PC-3 (cell line): Measurements from ENCODE around the gene MASP2. TPM values are rescaled to one million over a fixed set of nuclear protein-coding genes. Genes with fewer than 3 reads are reported as not detected.

Experiments
- ATAC-seq: fragments of 200-7000 bp; cut with Tn5 transposase; 2 replicates; pipeline ENCODE4 v1.9.1; 2020; ENCODE audit warnings: mild to moderate bottlenecking, moderate library complexity
- BruUV-seq: library from RNA; stranded (reverse); fragments of 400-500 nt; replicated peaks from 2 replicates; lab custom pipeline; 2021; lab: Mats Ljungman, UMichigan
- CTCF ChIA-PET: fragments of 300-600 bp; sonication (Branson Sonifier 250); formaldehyde crosslinking; loops from one replicate; lab custom pipeline; 2022; ENCODE audit warnings: antibody characterized with exemption; lab: Charles Lee
- POLR2A ChIA-PET: fragments of 300-600 bp; sonication (Branson Sonifier 250); formaldehyde crosslinking; loops from one replicate; lab custom pipeline; 2022; ENCODE audit warnings: antibody characterized with exemption; ENCODE audit not compliant: unreplicated experiment; lab: Charles Lee
- DNase-seq: peaks from one replicate; pipeline ENCODE4 v3.0.0-alpha.2; 2015
- H2AFZ ChIP-seq: fragments of 300-600 bp; sonication (generic); 2 replicates; pipeline ENCODE4 v1.6.0; 2016; ENCODE audit warnings: antibody characterized with exemption, low read length
- H3F3A ChIP-seq: fragments of 300-600 bp; sonication (generic); one replicate; pipeline ENCODE4 v1.6.0; 2017; ENCODE audit warnings: antibody characterized with exemption, low read length, control low read depth, mild to moderate bottlenecking; ENCODE audit not compliant: unreplicated experiment
- H3K27ac ChIP-seq: fragments of 300-600 bp; sonication (generic); 2 replicates; pipeline ENCODE4 v1.5.1; 2016; ENCODE audit warnings: mild to moderate bottlenecking, low read length
- H3K27me3 ChIP-seq: fragments of 300-600 bp; sonication (generic); 2 replicates; pipeline ENCODE4 v1.6.1; 2016; ENCODE audit warnings: low read length, mixed read lengths
- H3K36me3 ChIP-seq: fragments of 300-600 bp; sonication (generic); 2 replicates; pipeline ENCODE4 v1.6.1; 2016; ENCODE audit warnings: low read depth, mixed run types, low read length, mixed read lengths
- H3K4me1 ChIP-seq: fragments of 300-600 bp; sonication (generic); 2 replicates; pipeline ENCODE4 v1.5.1; 2016; ENCODE audit warnings: low read length; ENCODE audit not compliant: insufficient read depth
- H3K4me2 ChIP-seq: fragments of 300-600 bp; sonication (generic); 2 replicates; pipeline ENCODE4 v1.6.0; 2016; ENCODE audit warnings: low read length
- H3K4me3 ChIP-seq: fragments of 300-600 bp; sonication (generic); 2 replicates; pipeline ENCODE4 v1.5.1; 2016; ENCODE audit warnings: mild to moderate bottlenecking, low read length, mixed read lengths
- H3K79me2 ChIP-seq: fragments of 300-600 bp; sonication (generic); 2 replicates; pipeline ENCODE4 v1.6.1; 2017; ENCODE audit warnings: low read length, mixed read lengths
- H3K9ac ChIP-seq: fragments of 300-600 bp; sonication (generic); 2 replicates; pipeline ENCODE4 v1.6.0; 2016; ENCODE audit warnings: mild to moderate bottlenecking, low read length
- H3K9me2 ChIP-seq: fragments of 300-600 bp; sonication (generic); replicated peaks from 2 replicates; pipeline ENCODE4 v1.6.1; 2016; ENCODE audit warnings: mixed run types, low read length, mixed read lengths
- H3K9me3 ChIP-seq: fragments of 300-600 bp; sonication (generic); 2 replicates; pipeline ENCODE4 v1.6.1; 2016; ENCODE audit warnings: low read length, mixed read lengths
- H4K20me1 ChIP-seq: fragments of 300-600 bp; sonication (generic); 2 replicates; pipeline ENCODE4 v1.6.1; 2016; ENCODE audit warnings: low read length, mixed read lengths
- CTCF ChIP-seq: fragments of 300-600 bp; sonication (generic); conservative IDR thresholded peaks from 2 replicates; pipeline ENCODE4 v1.5.1; 2017; ENCODE audit warnings: antibody characterized with exemption, low read depth, mild to moderate bottlenecking, low read length
- EZH2 ChIP-seq: fragments of 300-600 bp; sonication (generic); IDR thresholded peaks from one replicate; pipeline ENCODE4 v1.6.1; 2017; ENCODE audit warnings: antibody characterized with exemption, mild to moderate bottlenecking, low read length; ENCODE audit not compliant: unreplicated experiment
- EZH2phosphoT487 ChIP-seq: fragments of 300-600 bp; sonication (generic); IDR thresholded peaks from 2 replicates; pipeline ENCODE4 v1.6.1; 2018; ENCODE audit warnings: mild to moderate bottlenecking, antibody characterized with exemption, low read length, borderline replicate concordance
- intact Hi-C: fragments of 100-400 bp; cut with micrococcal nuclease; formaldehyde crosslinking; loops from 2 replicates; pipeline ENCODE4 v1.9.0; 2023
- total RNA-seq: library from RNA; depleted of rRNA; stranded (reverse); fragments of >200 nt; gene quantifications from 2 replicates; pipeline ENCODE4 v1.2.3, GENCODE V29; 2014

MASP2 gene
- total RNA-seq, 1 experiment from 2014 or later: 0.26 TPM

GRCh38 chr1:11031624-11032262 is 15.3 kb downstream of the MASP2 start:
- no peak overlapping the region for H3K4me2 ChIP-seq
- TF ChIP-seq CTCF (no peak), EZH2 (no peak), EZH2phosphoT487 (no peak)
- no peaks in the 10 kb centered on the region; the same call in 1 of the 2 replicates for H3K36me3 ChIP-seq
- H3K79me2 ChIP-seq: no peaks in the 10 kb centered on the region
- H3K9me2 ChIP-seq: no peaks in the 10 kb centered on the region
- no peaks in the 10 kb centered on the region for H3K9me3 ChIP-seq
- H3K27me3 ChIP-seq: no peaks in the 10 kb centered on the region
- BruUV-seq: no TSS peak
- no peak overlapping the region for H3K27ac ChIP-seq
- no peak overlapping the region for H3K4me3 ChIP-seq
- H3F3A ChIP-seq: no peaks in the 10 kb centered on the region
- POLR2A ChIA-PET: interaction anchor here (0.6 kb wide), 2 partner anchors 21 to 180 kb away, joined by 3 to 4 read pairs; no protein-coding TSS in a partner anchor
- intact Hi-C loops: loop anchor here (10.0 kb wide), 1 partner anchor 153 kb away; the partner anchor contains the start of gene ANGPTL7
- H3K4me1 ChIP-seq: no peaks in the 10 kb centered on the region
- DNase-seq (no peak), ATAC-seq (peak; percentile 13)
- H2AFZ ChIP-seq: no peak overlapping the region
- H4K20me1 ChIP-seq: no peaks in the 10 kb centered on the region
- H3K9ac ChIP-seq: no peak overlapping the region
- CTCF ChIA-PET: interaction anchor here (0.6 to 1.0 kb wide), 2 partner anchors 90 to 538 kb away, joined by 3 read pairs; no protein-coding TSS in a partner anchor

GRCh38 chr1:11030865-11031264 is 16.2 kb downstream of the MASP2 start:
- POLR2A ChIA-PET: no interaction called here
- no peaks in the 10 kb centered on the region for H3K4me1 ChIP-seq
- no peak overlapping the region for H3K4me3 ChIP-seq
- DNase-seq (no peak), ATAC-seq (no peak)
- no peaks in the 10 kb centered on the region for H3K27me3 ChIP-seq
- no peaks in the 10 kb centered on the region for H3K79me2 ChIP-seq
- BruUV-seq: no TSS peak
- H2AFZ ChIP-seq: no peak overlapping the region
- H3K4me2 ChIP-seq: no peak overlapping the region
- no peaks in the 10 kb centered on the region for H3K9me2 ChIP-seq
- no peak overlapping the region for H3K27ac ChIP-seq
- H3F3A ChIP-seq: no peaks in the 10 kb centered on the region
- H3K9me3 ChIP-seq: no peaks in the 10 kb centered on the region
- no peak overlapping the region for H3K9ac ChIP-seq
- peaks cover 7% of the 10 kb centered on the region for H3K36me3 ChIP-seq
- no peaks in the 10 kb centered on the region for H4K20me1 ChIP-seq
- intact Hi-C loops: loop anchor here (10.0 kb wide), 1 partner anchor 154 kb away; the partner anchor contains the start of gene ANGPTL7
- CTCF ChIA-PET: interaction anchor here (1.0 kb wide), 1 partner anchor 539 kb away, joined by 3 read pairs; no protein-coding TSS in a partner anchor
- TF ChIP-seq CTCF (no peak), EZH2phosphoT487 (no peak), EZH2 (no peak)

GRCh38 chr1:11028018-11028417 is 19.0 kb downstream of the MASP2 start:
- Histone ChIP-seq H3K27me3 (no peaks in the 10 kb centered on the region), H3K4me2 (no peak overlapping the region), H2AFZ (no peak overlapping the region), H3K79me2 (no peaks in the 10 kb centered on the region), H3K4me3 (no peak overlapping the region), H3K9me2 (no peaks in the 10 kb centered on the region), H3K9ac (no peak overlapping the region), H3K36me3 (peaks cover 30% of the 10 kb centered on the region), H4K20me1 (peaks cover 10% of the 10 kb centered on the region; the same call in 1 of the 2 replicates), H3K4me1 (no peaks in the 10 kb centered on the region), H3K9me3 (no peaks in the 10 kb centered on the region), H3F3A (peaks cover 8% of the 10 kb centered on the region), H3K27ac (no peak overlapping the region)
- no peak for ATAC-seq
- TF ChIP-seq EZH2 (no peak), CTCF (no peak), EZH2phosphoT487 (no peak)
- ChIA-PET CTCF (no interaction called here), POLR2A (no interaction called here)
- no TSS peak for BruUV-seq
- DNase-seq: no peak
- intact Hi-C loops: no loop called here
